Renal pelvis (tissue), 3 donors: ENCODE results near the gene SP5. TPM values are rescaled to one million over a fixed set of nuclear protein-coding genes. Genes with fewer than 3 reads are reported as not detected.

Experiments
- polyA plus RNA-seq, 3 donors: library from polyadenylated mRNA; unstranded; fragments of 120-200 nt; gene quantifications; one replicate each; pipeline ENCODE4 v1.2.1, GENCODE V29; 2013; ENCODE audit not compliant: insufficient read length in 3 of 3

The SP5 gene
- polyA plus RNA-seq, 3 donors: 0.56 to 0.83 (median 0.80) TPM

Other genes with a start within 250 kb of the SP5 start
- gene ERICH2, start 55.0 kb downstream of the SP5 start, polyA plus RNA-seq: 1 to 10 TPM; 1.7 to 2.5 (median 2.2) TPM
- 1 to 10 TPM in 2 of 3 donors, under 1 TPM in 1; 0.68 to 1.5 (median 1.2) TPM for gene GAD1, start 101.5 kb downstream of the SP5 start, polyA plus RNA-seq
- gene GORASP2, start 213.9 kb downstream of the SP5 start, polyA plus RNA-seq: 10 to 100 TPM; 77.2 to 92.2 (median 84.6) TPM